GM21526 (cell line): ENCODE measurements around the gene RAB1A.
"Not testable (repeated sequence)": the region's sequence is repeated elsewhere in the genome, so short reads cannot be mapped to it uniquely, and the experiment has no call there.

ENCODE experiments used
- ATAC-seq: cut with Tn5 transposase; IDR thresholded peaks from one replicate; pipeline ENCODE4 v1.9.1; 2021; ENCODE audit warnings: moderate library complexity; ENCODE audit not compliant: unreplicated experiment, low FRiP score

The RAB1A gene

GRCh38 chr2:65137197-65137775 is 7.4 kb upstream of the RAB1A start:
- ATAC-seq, result no peak

- no peak for ATAC-seq
Observed at GRCh38 chr2:65136253-65136652, 6.3 kb upstream of the RAB1A start.

- no peak for ATAC-seq
Observed at GRCh38 chr2:65134158-65134557, 4.3 kb upstream of the RAB1A start.

DNA sequence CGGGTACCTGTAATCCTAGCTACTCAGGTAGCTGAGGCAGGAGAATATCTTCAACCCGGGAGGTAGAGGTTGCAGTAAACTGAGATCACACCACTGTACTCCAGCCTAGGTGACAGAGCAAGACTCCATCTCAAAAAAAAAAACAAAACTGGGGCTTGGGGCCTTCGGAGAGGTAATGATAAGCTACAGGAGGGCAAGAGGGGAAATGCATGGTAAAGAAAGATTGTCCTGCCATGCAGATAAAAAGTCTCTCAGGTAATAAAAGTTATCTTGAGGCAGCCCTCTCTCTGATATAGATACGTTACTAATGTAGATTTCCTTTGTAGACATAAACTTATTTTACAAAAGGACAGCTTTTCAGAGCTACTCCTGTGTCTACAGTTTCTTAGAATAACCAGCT is 3.7 kb upstream of the RAB1A start:
- no peak for ATAC-seq

GRCh38 chr2:65132930-65133329 is 3.0 kb upstream of the RAB1A start:
- not testable (repeated sequence) for ATAC-seq

DNA sequence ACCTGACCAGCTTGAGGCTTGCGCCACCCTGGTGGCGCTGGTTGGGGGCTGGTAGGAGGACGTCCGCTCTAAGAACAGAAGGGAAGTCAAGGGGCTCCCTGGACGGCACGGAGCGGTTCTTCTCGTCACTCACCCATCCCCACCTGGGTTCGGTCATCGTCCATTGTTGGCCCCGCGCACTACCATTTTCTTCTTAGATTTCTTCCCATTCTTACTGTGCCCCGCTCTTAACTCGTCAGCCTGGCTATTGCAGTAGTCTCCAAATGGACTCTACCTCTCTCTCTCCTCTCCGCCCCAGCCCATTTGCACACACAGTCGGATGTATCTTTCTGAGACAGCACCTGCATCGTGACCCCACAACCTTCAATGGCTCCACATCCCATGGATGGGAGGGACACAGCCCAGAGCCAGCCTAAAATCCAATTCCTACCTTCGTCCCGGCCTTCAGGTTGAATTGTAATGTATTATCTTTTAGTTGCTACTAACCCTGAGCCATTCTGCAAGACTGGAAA is 814 bp upstream of the RAB1A start:
- peak; percentile 31 for ATAC-seq

DNA sequence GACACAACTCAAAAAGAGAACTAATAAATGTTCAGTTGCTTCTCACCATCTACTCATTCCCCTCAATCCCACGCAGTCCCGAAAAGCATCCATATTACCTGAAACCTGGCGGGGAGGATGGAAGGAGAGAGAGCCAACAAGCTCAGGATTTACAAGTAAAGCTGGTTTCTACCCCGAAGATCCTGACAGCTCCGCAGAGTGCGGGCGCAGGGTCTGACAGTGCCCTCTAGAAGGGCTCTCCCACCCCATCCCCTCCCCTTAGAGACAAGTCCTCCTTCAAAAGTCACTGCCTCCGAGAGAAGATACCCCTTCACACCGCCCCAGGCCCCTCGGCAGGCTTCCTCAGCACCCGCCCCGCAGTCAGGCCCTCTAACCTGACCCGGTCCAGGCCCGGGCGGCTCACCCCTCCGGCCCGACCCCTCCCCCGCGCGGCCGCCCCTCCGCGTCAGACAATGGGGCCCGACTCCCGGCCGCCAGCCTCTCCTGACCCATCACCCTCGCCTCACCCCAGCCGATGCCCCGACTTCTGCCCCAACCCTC is 550 bp downstream of the RAB1A start:
- peak; percentile 14 for ATAC-seq

DNA sequence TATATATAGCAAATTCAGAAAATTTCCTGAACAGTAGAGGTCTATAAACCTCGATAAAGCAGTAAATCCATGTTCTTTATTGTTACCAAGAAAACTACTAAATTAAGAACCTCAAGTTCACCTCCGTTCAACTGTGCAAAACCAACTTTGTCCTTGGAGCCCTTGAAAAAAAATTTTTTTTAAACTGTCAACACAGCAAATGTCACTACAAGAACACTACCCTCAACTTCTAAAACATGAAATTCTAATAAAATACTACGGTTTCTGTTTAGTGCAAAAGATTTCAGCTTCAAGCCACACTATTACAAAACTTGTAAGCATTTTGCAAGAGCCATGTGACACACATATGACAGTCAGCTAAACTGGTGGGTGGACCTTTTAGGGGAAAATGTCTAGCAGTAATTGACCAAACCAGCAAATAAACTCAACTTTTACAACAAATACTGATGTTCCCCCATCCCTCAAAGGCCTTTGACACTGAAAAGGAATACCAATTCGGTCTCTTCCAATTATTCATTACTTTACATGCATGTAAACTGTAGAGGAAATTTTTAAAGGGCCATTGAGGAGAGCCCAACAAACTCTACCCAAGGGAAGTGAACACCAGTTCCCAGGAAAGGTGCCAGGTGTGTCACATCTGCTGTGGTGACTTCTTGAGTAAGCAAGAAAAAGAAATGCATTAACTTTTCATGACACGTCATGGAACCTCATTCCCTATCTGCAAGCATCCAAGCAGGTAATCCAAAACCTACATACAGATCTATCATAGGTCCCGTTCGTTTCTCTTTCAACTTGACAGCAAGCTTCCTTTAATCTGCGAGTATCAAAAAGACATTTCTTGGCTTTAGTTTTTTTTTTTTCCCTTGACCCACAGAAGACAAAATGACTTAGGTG is 1.4 kb downstream of the RAB1A start:
- ATAC-seq, result no peak

DNA sequence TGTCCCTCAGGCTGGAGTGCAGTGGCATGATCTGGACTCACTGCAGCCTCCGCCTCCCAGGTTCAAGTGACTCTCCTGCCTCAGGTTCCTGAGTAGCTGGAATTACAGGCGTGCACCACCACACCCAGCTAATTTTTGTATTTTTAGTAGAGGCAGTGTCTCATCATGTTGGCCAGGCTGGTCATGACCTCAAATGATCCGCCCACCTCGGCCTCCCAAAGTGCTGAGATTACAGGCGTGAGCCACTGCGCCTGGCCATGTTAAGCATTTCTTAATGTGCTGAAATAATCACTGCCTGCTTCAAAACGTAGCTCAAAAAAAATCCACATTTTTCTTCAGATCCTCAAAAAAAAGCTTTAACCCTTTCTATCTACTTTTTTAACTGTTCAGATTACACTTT is 4.4 kb downstream of the RAB1A start:
- not testable (repeated sequence) for ATAC-seq

GRCh38 chr2:65122313-65122712 is 7.6 kb downstream of the RAB1A start:
- no peak for ATAC-seq

- ATAC-seq, result no peak
Observed at GRCh38 chr2:65120990-65121693, 8.8 kb downstream of the RAB1A start.

- ATAC-seq, result no peak
Observed at GRCh38 chr2:65116645-65117044, 13.3 kb downstream of the RAB1A start.

- ATAC-seq, result no peak
Observed at GRCh38 chr2:65114921-65115320, 15.0 kb downstream of the RAB1A start.

- no peak for ATAC-seq
Observed at GRCh38 chr2:65113816-65114215, 16.1 kb downstream of the RAB1A start.

DNA sequence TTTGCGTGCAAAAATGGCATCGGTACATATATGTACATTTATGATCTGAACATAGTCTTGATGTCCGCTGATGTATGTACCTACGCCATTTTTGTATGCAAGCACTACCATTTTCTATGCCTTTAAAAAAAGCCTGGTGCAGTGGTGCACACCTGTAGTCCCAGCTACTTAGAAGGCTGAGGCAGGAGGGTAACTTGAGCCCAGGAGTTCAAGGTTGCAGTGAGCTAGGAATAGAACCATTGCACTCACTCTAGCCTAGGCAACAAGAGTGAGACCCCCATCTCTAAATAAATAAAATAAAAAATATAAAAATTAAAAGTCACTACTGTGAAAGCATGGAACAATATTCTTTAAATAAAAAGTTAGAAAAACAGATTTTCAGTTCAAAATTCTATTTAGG is 16.7 kb downstream of the RAB1A start:
- ATAC-seq, result no peak

GRCh38 chr2:65112633-65113032 is 17.3 kb downstream of the RAB1A start:
- no peak for ATAC-seq

GRCh38 chr2:65108780-65109179 is 21.1 kb downstream of the RAB1A start:
- ATAC-seq, result no peak

DNA sequence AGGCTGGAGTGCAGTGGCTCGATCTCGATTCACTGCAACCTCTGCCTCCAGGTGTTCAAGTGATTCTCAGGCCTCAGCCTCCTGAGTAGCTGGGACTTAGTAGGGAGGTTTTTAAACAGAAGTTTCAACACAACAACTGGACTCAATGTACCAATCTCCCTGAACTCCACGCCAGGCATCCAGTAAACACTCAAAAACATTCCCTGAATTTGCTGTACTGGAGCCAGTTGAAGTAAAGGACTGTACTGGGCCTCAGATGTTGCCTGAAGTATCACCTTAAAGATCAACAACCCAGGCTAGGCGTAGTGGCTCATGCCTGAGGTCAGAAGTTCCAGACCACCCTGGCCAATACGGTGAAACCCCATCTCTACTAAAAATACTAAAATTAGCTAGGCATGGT is 22.4 kb downstream of the RAB1A start:
- no peak for ATAC-seq

DNA sequence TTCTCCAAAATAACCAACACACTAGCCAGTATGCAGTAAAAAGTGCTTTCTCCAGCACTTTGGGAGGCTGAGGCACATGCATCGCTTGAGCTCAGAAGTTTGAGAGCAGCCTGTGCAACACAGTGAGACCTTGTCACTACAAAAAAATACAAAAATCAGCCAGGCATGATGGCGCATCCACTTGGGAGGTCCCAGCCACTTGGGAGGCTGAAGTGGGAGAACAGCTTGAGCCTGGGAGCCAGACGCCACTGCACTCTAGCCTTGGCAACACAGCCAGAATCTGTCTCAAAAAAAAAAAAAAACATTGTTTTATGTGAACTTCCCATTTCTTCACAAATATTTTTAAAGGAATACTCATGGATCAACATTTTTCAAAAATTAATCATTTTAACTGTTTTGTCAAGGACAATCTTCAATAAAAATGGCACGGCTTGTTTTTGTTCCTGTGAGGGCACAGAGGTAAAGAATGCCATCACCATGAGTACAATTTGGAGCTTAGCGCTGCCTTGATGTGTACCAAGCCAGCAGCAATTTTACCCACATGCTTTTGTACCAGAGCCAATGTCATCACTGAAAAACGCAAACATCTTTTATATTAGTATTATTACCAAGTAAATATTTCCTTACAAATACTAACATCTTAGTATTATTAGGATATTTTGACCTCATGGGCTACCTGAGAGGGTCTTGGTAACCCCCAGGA is 26.7 kb downstream of the RAB1A start:
- no peak for ATAC-seq

DNA sequence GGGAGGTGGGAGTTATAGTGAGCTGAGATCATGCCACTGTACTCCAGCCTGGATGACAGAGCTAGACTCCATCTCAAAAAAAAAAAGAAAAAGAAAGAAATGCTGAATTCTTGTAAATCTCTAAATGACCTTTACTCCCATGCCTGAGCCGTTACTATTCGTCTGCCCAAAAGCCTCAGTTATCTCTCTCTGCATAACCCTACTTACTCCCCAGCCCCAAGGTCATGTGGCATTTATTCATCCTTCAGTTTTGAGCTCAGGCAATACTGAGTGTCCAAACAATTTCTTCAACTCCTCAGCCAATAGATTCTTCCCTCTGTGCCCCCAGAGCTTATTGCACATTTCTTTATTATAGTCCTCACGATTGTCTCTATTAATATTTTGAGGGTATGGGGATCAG is 28.8 kb downstream of the RAB1A start:
- no peak for ATAC-seq
